Measurements from ENCODE around the gene ERCC6L. TPM values are rescaled to one million over a fixed set of nuclear protein-coding genes. Genes with fewer than 3 reads are reported as not detected.
A peak's percentile ranks its signal among the peaks of the same experiment; 100 is the strongest.

ERCC6L gene
- total RNA-seq, 4 donors from 2014 or later, result 0.76 to 6.4 (median 3.2) TPM

DNA sequence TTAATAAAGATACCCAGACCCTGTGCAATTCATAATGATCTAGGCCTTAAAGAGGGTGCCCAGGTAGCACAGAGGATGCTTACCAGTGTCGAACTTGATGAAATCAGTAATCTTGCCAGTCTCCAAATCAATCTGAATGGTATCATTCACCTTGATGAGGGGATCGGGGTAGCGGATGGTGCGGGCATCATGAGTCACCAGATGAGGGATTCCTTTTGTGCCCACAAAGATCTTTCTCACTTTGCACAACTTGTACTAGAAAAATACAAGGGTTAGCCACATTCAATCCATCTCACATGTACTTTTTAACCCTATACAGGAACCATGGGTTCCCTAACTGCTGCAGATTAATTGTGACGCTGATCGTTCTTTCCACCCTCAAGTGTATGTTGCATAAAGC is 34.9 kb upstream of the ERCC6L start:
- Histone ChIP-seq H3K9me3 (no peaks in the 10 kb centered on the region), H3K4me3 (peak overlapping the region in 1 of 4 donors; percentile 10), H3K4me1 (peaks cover 7 to 66% (median 30%) of the 10 kb centered on the region in 3 donors), H3K27ac (no peak overlapping the region), H3K36me3 (peaks cover 0 to 54% (median 34%) of the 10 kb centered on the region in 3 donors), H3K27me3 (no peaks in the 10 kb centered on the region)
- no peak for DNase-seq
- WGBS, 2 donors, result 68 to 91% methylated on average over 5 to 6 of the region's 6 CpGs
- TF ChIP-seq, protein P1, sequence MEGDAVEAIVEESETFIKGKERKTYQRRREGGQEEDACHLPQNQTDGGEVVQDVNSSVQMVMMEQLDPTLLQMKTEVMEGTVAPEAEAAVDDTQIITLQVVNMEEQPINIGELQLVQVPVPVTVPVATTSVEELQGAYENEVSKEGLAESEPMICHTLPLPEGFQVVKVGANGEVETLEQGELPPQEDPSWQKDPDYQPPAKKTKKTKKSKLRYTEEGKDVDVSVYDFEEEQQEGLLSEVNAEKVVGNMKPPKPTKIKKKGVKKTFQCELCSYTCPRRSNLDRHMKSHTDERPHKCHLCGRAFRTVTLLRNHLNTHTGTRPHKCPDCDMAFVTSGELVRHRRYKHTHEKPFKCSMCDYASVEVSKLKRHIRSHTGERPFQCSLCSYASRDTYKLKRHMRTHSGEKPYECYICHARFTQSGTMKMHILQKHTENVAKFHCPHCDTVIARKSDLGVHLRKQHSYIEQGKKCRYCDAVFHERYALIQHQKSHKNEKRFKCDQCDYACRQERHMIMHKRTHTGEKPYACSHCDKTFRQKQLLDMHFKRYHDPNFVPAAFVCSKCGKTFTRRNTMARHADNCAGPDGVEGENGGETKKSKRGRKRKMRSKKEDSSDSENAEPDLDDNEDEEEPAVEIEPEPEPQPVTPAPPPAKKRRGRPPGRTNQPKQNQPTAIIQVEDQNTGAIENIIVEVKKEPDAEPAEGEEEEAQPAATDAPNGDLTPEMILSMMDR (IDR thresholded peaks at IDR 0.05), result no peak
- TF ChIP-seq POLR2A (IDR thresholded peaks at IDR 0.05), result no peak
- intact Hi-C loops (cut with DNase I), result no loop called here

DNA sequence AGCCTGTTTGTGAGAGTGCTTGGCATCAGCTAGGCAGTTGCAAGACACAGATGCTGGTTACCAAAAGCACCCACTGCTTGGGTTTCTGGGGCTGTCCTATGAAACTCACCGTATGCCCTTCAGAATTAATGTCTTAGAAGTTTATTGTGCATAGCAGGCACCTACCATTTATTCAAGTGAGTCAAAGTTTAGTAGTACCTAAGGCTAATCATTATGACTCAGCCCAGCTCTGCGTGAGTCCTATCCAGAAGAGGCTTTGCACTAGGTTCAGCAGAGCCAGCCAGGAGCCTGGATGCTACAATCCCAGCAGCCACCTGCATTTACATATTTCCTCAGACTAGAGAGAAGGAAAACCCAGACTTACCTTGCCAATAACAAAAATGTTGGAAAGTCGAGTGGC is 34.0 kb upstream of the ERCC6L start:
- 42% methylated on average over 2 of the region's 3 CpGs; no CpG with 5 or more reads in 1 of the 2 donors for WGBS, 2 donors
- intact Hi-C loops (cut with DNase I), result no loop called here
- peak overlapping the region in 1 of 4 donors; percentile 42 for H3K27ac ChIP-seq
- peaks cover 0 to 62% (median 34%) of the 10 kb centered on the region in 3 donors for H3K36me3 ChIP-seq
- H3K9me3 ChIP-seq, result no peaks in the 10 kb centered on the region
- H3K4me1 ChIP-seq, result peaks cover 7 to 66% (median 30%) of the 10 kb centered on the region in 3 donors
- no peak for TF ChIP-seq POLR2A (IDR thresholded peaks at IDR 0.05)
- TF ChIP-seq, protein P1 (IDR thresholded peaks at IDR 0.05), result no peak
- H3K4me3 ChIP-seq, result no peak overlapping the region
- DNase-seq, result no peak
- no peaks in the 10 kb centered on the region for H3K27me3 ChIP-seq

DNA sequence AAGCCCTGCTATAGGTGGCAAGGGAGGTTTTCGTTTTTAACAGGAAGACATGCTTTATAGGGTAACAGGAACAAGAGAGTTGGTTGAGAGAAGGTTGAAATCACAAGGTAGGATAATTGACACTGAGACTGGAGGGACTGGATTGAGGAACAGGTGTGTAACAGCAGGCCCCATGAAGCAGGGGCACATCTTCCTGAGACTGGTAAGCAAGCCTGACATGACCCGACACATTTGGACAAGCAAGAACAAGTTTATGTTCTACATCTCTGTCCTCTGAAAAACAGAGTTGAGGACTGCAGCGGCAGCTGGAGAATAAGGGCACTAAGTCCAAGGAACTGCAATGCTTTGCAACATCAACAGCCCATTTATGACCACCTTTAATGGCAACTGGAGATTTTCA is 33.0 kb upstream of the ERCC6L start:
- Histone ChIP-seq H3K27me3 (no peaks in the 10 kb centered on the region), H3K27ac (peak overlapping the region in 2 of 4 donors; percentile 40 to 42), H3K9me3 (no peaks in the 10 kb centered on the region), H3K4me3 (no peak overlapping the region), H3K36me3 (peaks cover 0 to 73% (median 34%) of the 10 kb centered on the region in 3 donors), H3K4me1 (peaks cover 7 to 66% (median 30%) of the 10 kb centered on the region in 3 donors)
- TF ChIP-seq, protein P1 (IDR thresholded peaks at IDR 0.05), result no peak
- TF ChIP-seq POLR2A (IDR thresholded peaks at IDR 0.05), result no peak
- WGBS, 2 donors, result 50 to 55% methylated on average over 3 of the region's 3 CpGs
- DNase-seq, result no peak
- intact Hi-C loops (cut with DNase I), result no loop called here

DNA sequence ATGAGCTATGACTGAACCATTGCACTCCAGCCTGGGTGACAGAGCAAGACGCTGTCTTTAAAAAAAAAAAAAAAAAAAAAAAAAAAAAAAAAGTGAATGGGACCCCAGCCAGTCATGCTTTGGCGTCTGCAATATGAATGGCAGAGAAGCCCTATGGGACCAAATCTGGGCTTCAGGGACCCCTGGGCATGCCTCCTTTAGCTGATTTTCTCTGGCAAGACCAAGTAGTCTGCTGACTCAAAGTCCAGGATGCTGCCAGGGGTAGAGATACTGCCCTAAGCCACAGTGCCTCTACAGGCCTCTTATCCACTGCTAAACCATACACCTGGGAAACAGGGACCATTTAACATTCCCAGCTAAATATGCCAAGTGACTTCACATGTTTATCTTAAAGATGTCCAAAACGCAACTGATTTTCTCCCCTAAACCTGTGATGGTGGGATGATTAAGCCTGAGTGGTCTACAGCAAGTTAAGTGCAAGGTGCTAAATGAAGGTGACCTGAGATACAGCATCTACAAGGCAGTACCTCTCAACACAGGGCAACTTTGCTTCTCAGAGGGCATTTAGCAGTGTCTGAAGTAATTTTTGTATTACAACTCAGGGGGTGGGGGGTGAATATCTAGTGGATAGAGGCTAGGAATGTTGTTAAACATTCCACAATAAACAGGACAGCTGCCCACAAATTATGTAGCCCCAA is 32.4 kb upstream of the ERCC6L start:
- peak overlapping the region in 2 of 4 donors; percentile 40 to 42 for H3K27ac ChIP-seq
- TF ChIP-seq, protein P1 (IDR thresholded peaks at IDR 0.05), result no peak
- TF ChIP-seq POLR2A (IDR thresholded peaks at IDR 0.05), result no peak
- peaks cover 0 to 73% (median 34%) of the 10 kb centered on the region in 3 donors for H3K36me3 ChIP-seq
- 40 to 43% methylated on average over 1 to 2 of the region's 3 CpGs for WGBS, 2 donors
- H3K9me3 ChIP-seq, result no peaks in the 10 kb centered on the region
- no peak for DNase-seq
- no peak overlapping the region for H3K4me3 ChIP-seq
- peaks cover 7 to 65% (median 30%) of the 10 kb centered on the region in 3 donors for H3K4me1 ChIP-seq
- intact Hi-C loops (cut with DNase I), result no loop called here
- H3K27me3 ChIP-seq, result no peaks in the 10 kb centered on the region

DNA sequence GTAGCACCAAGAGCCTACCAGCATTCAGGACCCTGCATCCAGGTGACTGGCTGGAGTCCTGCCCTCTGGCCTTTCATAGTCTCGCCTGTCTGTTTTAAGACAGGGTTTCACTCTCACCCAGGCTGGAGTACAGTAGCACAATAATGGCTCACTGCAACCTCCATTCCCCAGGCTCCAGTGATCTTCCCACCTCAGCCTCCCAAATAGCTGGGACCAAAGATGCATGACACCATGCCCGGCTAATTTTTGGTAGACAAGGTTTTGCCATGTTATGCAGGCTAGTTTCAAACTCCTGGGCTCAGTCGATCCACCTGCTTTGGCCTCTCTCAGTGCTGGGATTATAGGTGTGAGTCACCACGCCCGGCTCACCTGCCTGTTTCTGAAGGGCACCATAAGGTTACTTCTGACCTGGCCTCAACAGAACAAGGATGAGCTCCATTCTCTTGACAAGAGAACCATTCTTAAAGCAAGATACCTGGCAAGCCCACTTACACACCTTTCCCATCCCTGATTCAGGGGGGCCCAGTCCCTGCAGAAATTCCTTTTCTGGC is 31.6 kb upstream of the ERCC6L start:
- H3K27me3 ChIP-seq, result no peaks in the 10 kb centered on the region
- intact Hi-C loops (cut with DNase I), result no loop called here
- WGBS, 2 donors, result 73% methylated on average over 3 of the region's 5 CpGs; no CpG with 5 or more reads in 1 of the 2 donors
- no peak overlapping the region for H3K4me3 ChIP-seq
- peaks cover 0 to 73% (median 33%) of the 10 kb centered on the region in 3 donors for H3K36me3 ChIP-seq
- TF ChIP-seq, protein P1 (IDR thresholded peaks at IDR 0.05), result no peak
- no peak for TF ChIP-seq POLR2A (IDR thresholded peaks at IDR 0.05)
- peaks cover 0 to 56% (median 23%) of the 10 kb centered on the region in 3 donors for H3K4me1 ChIP-seq
- peak overlapping the region in 2 of 4 donors; percentile 40 to 57 for H3K27ac ChIP-seq
- DNase-seq, result no peak
- H3K9me3 ChIP-seq, result no peaks in the 10 kb centered on the region
